SH-SY5Y (cell line): ENCODE measurements around the gene ATG7.

ENCODE experiments used
- GATA2 ChIP-seq: IDR thresholded peaks from 2 replicates; pipeline ENCODE4 v1.6.1; 2011; ENCODE audit warnings: mild to moderate bottlenecking, low read depth, low read length
- GATA3 ChIP-seq: IDR thresholded peaks from 2 replicates; pipeline ENCODE4 v1.6.1; 2011; ENCODE audit warnings: low read depth, mild to moderate bottlenecking, low read length, moderate library complexity

DNA sequence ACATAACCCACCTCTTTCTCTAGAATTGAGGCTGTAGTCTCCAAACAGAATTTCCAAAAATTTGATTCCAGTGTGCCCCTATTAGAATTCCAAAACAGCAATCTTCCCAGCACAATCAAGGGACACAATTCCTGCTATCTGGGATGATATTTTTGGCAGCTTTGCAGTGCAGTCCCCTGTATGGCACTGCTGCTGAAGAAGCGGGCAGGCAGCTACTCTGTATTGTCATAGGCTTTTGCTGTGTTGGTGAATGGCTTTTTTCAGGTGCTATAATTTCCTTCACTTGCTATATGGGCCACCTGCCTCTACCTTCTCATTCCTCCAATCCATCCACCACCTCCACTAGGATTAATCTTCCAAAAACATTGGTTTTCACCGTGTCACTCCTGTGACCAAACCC lies 226.0 kb downstream of the ATG7 start:
- TF ChIP-seq GATA2 (no peak), GATA3 (no peak)
